ENCODE data around the gene WFDC8.
"Not testable (repeated sequence)": the region's sequence is repeated elsewhere in the genome, so short reads cannot be mapped to it uniquely, and the experiment has no call there.

Gene WFDC8

DNA sequence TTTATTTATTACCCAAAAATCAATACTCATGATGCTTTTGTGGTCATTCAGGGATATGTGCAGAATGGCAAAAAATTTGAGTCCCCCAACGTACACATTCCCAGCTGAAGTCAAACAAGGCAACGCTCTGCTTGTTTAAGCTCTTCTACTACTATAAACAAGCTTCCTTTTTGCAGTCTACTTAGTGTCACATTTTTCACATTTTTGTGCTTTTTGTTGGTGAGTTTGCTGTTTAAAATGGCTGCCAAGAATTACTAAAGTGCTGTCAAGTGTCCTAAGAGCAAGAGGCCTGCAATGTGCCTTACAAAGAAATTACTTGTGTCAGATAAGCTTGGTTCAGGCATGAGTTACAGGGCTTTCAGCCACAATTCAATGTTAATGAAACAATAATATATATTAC lies 2.1 kb downstream of the WFDC8 start:
- TF ChIP-seq, protein P1, sequence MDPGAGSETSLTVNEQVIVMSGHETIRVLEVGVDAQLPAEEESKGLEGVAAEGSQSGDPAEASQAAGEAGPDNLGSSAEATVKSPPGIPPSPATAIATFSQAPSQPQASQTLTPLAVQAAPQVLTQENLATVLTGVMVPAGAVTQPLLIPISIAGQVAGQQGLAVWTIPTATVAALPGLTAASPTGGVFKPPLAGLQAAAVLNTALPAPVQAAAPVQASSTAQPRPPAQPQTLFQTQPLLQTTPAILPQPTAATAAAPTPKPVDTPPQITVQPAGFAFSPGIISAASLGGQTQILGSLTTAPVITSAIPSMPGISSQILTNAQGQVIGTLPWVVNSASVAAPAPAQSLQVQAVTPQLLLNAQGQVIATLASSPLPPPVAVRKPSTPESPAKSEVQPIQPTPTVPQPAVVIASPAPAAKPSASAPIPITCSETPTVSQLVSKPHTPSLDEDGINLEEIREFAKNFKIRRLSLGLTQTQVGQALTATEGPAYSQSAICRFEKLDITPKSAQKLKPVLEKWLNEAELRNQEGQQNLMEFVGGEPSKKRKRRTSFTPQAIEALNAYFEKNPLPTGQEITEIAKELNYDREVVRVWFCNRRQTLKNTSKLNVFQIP (CRISPR knock-in tag; IDR thresholded peaks at IDR 0.05; ENCODE audit: borderline replicate concordance, low read depth), result no peak
- no peak for TF ChIP-seq ZNF70 (CRISPR knock-in tag; IDR thresholded peaks at IDR 0.05)
- TF ChIP-seq, protein P2, sequence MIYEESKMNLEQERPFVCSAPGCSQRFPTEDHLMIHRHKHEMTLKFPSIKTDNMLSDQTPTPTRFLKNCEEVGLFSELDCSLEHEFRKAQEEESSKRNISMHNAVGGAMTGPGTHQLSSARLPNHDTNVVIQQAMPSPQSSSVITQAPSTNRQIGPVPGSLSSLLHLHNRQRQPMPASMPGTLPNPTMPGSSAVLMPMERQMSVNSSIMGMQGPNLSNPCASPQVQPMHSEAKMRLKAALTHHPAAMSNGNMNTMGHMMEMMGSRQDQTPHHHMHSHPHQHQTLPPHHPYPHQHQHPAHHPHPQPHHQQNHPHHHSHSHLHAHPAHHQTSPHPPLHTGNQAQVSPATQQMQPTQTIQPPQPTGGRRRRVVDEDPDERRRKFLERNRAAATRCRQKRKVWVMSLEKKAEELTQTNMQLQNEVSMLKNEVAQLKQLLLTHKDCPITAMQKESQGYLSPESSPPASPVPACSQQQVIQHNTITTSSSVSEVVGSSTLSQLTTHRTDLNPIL (CRISPR knock-in tag; IDR thresholded peaks at IDR 0.05; ENCODE audit: low read depth), result no peak
- TF ChIP-seq PPARA (CRISPR knock-in tag; IDR thresholded peaks at IDR 0.05; ENCODE audit: borderline replicate concordance), result no peak
- no peak for TF ChIP-seq ZNF565 (CRISPR knock-in tag; conservative IDR thresholded peaks at IDR 0.05; ENCODE audit: low read depth)
- no peak for TF ChIP-seq TOX (CRISPR knock-in tag; IDR thresholded peaks at IDR 0.05; ENCODE audit: borderline replicate concordance)
- no peak for TF ChIP-seq ZC3H10 (CRISPR knock-in tag; IDR thresholded peaks at IDR 0.05)
- TF ChIP-seq CSDC2 (CRISPR knock-in tag; IDR thresholded peaks at IDR 0.05), result no peak
- TF ChIP-seq OSR1 (CRISPR knock-in tag; IDR thresholded peaks at IDR 0.05), result no peak
- TF ChIP-seq, protein P3, sequence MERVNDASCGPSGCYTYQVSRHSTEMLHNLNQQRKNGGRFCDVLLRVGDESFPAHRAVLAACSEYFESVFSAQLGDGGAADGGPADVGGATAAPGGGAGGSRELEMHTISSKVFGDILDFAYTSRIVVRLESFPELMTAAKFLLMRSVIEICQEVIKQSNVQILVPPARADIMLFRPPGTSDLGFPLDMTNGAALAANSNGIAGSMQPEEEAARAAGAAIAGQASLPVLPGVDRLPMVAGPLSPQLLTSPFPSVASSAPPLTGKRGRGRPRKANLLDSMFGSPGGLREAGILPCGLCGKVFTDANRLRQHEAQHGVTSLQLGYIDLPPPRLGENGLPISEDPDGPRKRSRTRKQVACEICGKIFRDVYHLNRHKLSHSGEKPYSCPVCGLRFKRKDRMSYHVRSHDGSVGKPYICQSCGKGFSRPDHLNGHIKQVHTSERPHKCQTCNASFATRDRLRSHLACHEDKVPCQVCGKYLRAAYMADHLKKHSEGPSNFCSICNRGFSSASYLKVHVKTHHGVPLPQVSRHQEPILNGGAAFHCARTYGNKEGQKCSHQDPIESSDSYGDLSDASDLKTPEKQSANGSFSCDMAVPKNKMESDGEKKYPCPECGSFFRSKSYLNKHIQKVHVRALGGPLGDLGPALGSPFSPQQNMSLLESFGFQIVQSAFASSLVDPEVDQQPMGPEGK (CRISPR knock-in tag; IDR thresholded peaks at IDR 0.05; ENCODE audit: borderline replicate concordance), result no peak
- TF ChIP-seq GLIS3 (CRISPR knock-in tag; IDR thresholded peaks at IDR 0.05), result no peak
- TF ChIP-seq ZFP3 (CRISPR knock-in tag; IDR thresholded peaks at IDR 0.05), result no peak
- TF ChIP-seq, protein P4, sequence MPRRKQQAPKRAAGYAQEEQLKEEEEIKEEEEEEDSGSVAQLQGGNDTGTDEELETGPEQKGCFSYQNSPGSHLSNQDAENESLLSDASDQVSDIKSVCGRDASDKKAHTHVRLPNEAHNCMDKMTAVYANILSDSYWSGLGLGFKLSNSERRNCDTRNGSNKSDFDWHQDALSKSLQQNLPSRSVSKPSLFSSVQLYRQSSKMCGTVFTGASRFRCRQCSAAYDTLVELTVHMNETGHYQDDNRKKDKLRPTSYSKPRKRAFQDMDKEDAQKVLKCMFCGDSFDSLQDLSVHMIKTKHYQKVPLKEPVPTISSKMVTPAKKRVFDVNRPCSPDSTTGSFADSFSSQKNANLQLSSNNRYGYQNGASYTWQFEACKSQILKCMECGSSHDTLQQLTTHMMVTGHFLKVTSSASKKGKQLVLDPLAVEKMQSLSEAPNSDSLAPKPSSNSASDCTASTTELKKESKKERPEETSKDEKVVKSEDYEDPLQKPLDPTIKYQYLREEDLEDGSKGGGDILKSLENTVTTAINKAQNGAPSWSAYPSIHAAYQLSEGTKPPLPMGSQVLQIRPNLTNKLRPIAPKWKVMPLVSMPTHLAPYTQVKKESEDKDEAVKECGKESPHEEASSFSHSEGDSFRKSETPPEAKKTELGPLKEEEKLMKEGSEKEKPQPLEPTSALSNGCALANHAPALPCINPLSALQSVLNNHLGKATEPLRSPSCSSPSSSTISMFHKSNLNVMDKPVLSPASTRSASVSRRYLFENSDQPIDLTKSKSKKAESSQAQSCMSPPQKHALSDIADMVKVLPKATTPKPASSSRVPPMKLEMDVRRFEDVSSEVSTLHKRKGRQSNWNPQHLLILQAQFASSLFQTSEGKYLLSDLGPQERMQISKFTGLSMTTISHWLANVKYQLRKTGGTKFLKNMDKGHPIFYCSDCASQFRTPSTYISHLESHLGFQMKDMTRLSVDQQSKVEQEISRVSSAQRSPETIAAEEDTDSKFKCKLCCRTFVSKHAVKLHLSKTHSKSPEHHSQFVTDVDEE (CRISPR knock-in tag; IDR thresholded peaks at IDR 0.05), result no peak
- no peak for ATAC-seq

DNA sequence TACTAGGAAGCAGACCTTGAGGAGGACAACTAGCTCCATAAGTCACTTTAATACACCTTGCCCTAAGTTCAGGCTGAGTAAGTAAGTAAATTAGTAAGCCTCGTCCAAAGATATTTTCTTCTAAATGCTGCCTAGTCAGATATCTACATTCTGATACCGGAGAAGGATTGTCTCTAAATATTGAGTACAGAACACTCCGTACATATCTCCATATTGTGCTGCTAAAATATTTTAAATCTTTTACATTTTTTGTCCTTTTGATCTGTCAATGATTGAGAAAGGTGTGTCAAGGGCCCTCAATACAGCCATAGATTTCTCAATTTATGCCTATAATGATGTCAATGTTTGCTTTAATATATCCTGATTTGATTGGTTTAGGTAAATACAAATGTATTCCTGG lies 3.2 kb downstream of the WFDC8 start:
- TF ChIP-seq PPARA (CRISPR knock-in tag; IDR thresholded peaks at IDR 0.05; ENCODE audit: borderline replicate concordance) (no peak), ESRRG (CRISPR knock-in tag; IDR thresholded peaks at IDR 0.05) (no peak)
- no peak for ATAC-seq

DNA sequence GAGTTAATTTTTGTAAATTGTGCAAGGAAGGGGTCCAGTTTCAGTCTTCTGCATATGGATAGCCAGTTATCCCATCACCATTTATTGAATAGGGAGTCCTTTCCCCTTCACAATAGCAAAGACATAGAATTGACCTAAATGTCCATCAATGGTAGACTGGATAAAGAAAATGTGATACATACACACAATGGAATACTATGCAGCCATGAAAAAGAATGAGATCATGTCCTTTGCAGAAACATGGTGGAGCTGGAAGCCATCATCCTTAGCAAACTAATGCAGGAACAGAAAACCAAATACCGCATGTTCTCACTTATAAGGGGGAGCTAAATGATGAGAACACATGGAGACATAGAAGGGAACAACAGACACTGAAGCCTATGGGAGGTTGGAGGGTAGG lies 9.4 kb downstream of the WFDC8 start:
- ATAC-seq, result not testable (repeated sequence)

DNA sequence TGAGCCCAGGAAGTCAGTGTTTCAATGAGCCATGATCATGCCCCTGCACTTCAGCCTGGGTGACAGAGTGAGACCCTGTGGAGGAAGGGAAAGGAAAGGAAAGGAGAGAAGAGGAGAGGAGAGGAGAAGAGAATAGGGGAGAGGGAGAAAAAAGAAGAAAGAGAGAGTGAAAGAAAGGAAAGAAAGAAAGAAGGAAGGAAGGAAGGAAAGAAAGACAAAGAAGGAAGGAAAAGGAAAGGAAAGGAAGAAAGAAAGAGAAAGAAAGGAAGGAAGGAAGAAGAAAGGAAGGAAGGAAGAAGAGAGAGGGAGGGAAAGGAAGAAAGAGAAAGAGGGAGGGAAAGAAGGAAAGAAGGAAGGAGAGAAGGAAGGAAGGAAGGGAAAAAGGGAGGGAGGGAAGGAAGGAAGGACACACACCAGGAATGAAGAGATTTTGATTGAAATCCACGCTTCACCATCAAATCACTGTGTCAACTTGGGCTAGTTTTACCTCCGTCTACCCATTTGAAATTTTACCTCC lies 14.3 kb downstream of the WFDC8 start:
- TF ChIP-seq BACH2 (CRISPR knock-in tag; IDR thresholded peaks at IDR 0.05; ENCODE audit: borderline replicate concordance), result no peak
- TF ChIP-seq TCF4 (CRISPR knock-in tag; IDR thresholded peaks at IDR 0.05; ENCODE audit: borderline replicate concordance), result no peak
- TF ChIP-seq, protein P2 (CRISPR knock-in tag; IDR thresholded peaks at IDR 0.05; ENCODE audit: low read depth), result no peak

DNA sequence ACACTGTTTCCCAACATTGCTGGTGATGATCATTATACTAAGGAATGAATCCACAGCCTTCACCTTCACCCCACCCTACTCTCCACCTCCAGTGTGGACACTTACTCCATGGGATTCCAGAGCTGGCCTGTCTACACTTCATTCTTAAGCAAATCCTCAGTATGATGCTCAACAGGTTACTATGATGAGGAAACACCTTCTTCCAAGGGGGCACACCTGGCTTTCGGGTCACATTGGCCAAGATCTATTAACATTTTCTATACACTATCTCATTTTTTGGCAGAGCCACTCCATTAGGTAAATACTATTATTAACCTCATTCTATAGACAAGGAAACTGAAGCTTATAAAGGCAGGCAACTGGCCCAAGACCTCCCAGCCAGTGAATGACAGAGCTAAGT lies 23.9 kb downstream of the WFDC8 start:
- ATAC-seq, result no peak
- no peak for TF ChIP-seq BACH2 (CRISPR knock-in tag; IDR thresholded peaks at IDR 0.05; ENCODE audit: borderline replicate concordance)
- no peak for TF ChIP-seq TCF4 (CRISPR knock-in tag; IDR thresholded peaks at IDR 0.05; ENCODE audit: borderline replicate concordance)

More for the DNA sequence above, 14.3 kb downstream of the WFDC8 start:
- ATAC-seq, result no peak
